ENCODE measurements around the gene SELE. TPM values are rescaled to one million over a fixed set of nuclear protein-coding genes. Genes with fewer than 3 reads are reported as not detected.

Gene SELE
- total RNA-seq, 4 donors from 2014 or later = 0.45 to 11.0 TPM; not detected in 2

DNA sequence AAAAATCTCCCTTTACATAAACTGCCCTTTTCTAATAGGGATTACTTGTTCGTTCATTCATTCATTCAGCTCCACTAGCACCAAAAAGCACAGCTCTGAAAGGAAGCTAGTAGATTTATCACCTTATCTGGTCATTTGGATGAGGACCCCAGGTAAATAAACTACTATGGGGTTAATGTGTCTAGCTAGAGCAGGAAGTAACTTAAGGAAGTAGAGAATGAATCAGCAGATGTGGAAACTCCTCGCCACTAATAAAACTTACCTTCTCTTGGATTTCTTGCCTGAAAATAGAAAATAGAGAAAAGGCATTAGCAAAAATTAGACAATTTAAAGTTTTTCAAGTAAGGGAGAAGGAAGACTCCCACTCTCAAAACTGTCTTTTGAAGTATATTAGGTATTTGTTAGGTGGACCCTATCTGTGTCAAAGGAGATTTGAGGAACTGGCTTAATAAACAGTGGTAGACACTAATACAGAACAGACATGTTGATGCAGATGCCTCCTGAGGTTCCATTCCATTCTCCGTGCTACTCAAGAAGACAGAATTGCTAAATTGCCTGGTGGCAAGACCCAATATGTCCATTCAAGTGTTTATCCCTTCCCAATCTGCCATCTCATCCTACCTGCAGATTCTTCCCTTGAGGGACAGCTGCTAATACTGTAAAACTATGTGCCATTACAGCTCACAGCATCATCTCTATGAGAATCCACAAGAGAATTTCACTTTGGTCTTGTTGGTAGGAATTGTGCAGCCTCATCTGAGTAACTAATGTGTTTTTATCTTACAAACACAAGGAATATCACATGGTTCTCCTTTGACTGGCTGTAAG lies 37.4 kb downstream of the SELE start:
- TF ChIP-seq EP300 (IDR thresholded peaks at IDR 0.05) (no peak), POLR2A (IDR thresholded peaks at IDR 0.05) (no peak), POLR2AphosphoS5 (IDR thresholded peaks at IDR 0.05) (no peak)
- TF ChIP-seq, protein P1, sequence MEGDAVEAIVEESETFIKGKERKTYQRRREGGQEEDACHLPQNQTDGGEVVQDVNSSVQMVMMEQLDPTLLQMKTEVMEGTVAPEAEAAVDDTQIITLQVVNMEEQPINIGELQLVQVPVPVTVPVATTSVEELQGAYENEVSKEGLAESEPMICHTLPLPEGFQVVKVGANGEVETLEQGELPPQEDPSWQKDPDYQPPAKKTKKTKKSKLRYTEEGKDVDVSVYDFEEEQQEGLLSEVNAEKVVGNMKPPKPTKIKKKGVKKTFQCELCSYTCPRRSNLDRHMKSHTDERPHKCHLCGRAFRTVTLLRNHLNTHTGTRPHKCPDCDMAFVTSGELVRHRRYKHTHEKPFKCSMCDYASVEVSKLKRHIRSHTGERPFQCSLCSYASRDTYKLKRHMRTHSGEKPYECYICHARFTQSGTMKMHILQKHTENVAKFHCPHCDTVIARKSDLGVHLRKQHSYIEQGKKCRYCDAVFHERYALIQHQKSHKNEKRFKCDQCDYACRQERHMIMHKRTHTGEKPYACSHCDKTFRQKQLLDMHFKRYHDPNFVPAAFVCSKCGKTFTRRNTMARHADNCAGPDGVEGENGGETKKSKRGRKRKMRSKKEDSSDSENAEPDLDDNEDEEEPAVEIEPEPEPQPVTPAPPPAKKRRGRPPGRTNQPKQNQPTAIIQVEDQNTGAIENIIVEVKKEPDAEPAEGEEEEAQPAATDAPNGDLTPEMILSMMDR (IDR thresholded peaks at IDR 0.05) = no peak
- no peak for ATAC-seq
- no peak overlapping the region for H3K27ac ChIP-seq
- H3K9me3 ChIP-seq = no peaks in the 10 kb centered on the region
- no peaks in the 10 kb centered on the region for H3K27me3 ChIP-seq
- 57 to 73% methylated on average over 2 to 3 of the region's 3 CpGs for WGBS, 2 donors (ENCODE audit: low coverage in 1 of 2)
- H3K36me3 ChIP-seq = no peaks in the 10 kb centered on the region
- no peak overlapping the region for H3K4me3 ChIP-seq
- H3K4me1 ChIP-seq = no peaks in the 10 kb centered on the region

DNA sequence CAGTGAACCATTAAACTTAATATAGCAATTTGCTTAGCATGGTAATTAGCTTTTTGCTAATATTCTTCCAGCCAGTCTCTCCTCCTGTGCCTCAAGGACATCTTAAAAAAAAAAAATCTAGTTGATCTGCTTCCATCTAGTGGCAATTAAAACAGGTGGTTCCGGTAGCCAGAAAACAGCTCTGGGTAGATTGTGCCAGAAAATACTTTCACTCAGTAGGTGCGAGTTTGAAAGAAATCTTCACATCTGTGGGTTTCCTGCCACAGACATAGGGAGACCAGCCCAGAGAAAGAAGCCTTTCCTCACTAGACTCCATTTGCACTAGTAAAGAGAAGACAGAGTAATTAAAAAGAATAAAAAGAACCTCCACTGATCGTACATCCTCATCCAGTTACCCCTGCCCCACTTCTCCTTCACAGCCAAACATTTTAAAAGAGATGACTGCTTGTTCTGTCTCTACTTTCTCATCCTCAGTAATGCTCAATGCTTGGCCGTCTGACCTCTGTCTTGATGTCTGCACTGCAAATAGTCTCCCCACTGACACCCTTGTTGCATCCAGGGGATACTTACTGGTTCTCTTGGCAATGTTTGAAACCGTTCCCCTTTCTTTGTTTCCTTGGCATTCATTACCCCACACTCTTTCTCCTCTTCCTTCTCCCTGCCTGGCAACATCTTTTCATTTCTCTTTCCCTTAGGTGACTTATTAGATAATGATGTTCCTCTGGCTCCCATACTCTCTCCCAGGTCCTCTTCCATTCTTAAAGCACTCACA lies 39.4 kb downstream of the SELE start:
- TF ChIP-seq POLR2A (IDR thresholded peaks at IDR 0.05) (no peak), POLR2AphosphoS5 (IDR thresholded peaks at IDR 0.05) (no peak), EP300 (IDR thresholded peaks at IDR 0.05) (no peak)
- TF ChIP-seq, protein P1 (IDR thresholded peaks at IDR 0.05) = no peak
- Histone ChIP-seq H3K27me3 (no peaks in the 10 kb centered on the region), H3K4me1 (no peaks in the 10 kb centered on the region), H3K4me3 (no peak overlapping the region), H3K27ac (no peak overlapping the region), H3K36me3 (no peaks in the 10 kb centered on the region), H3K9me3 (no peaks in the 10 kb centered on the region)
- ATAC-seq = no peak
- 56 to 62% methylated on average over 2 to 5 of the region's 5 CpGs for WGBS, 2 donors (ENCODE audit: low coverage in 1 of 2)

DNA sequence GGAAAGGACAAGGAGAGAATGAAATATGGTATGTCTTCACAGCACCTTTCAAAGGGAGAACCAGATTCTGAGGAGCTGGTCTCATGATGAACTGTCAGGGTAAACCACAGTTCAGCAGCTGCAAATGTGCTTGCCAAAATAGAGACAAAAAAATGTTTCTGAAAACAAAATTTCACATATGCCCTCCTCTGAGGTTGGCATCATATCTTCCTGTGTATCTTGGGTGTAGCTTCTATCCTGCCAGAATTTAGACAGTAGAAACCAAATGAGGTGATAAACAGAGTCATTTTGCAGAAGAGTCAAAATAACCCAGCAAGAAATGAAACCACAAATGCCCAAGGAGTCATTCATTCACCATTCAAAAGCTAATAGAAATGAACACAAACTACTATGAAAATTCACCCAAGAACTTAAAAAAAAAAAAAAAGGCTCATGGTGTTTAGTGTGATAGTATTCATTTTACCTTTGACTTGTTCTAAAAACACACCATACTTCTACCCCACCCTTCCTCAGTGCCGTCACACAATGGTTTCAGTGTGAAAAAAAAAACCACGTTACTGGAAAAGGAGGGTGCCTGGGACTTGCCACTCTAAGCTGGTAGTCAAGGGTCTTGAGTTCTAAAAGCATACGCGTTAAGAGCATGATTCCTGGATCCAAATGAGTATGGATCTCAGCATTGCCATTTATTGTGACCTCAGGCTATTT lies 41.0 kb downstream of the SELE start:
- 72 to 89% methylated on average over 4 of the region's 4 CpGs for WGBS, 2 donors (ENCODE audit: low coverage in 1 of 2)
- Histone ChIP-seq H3K27ac (no peak overlapping the region), H3K9me3 (no peaks in the 10 kb centered on the region), H3K4me3 (no peak overlapping the region), H3K36me3 (no peaks in the 10 kb centered on the region), H3K4me1 (no peaks in the 10 kb centered on the region), H3K27me3 (no peaks in the 10 kb centered on the region)
- TF ChIP-seq EP300 (IDR thresholded peaks at IDR 0.05) = no peak
- TF ChIP-seq, protein P1 (IDR thresholded peaks at IDR 0.05) = no peak
- ATAC-seq = no peak

DNA sequence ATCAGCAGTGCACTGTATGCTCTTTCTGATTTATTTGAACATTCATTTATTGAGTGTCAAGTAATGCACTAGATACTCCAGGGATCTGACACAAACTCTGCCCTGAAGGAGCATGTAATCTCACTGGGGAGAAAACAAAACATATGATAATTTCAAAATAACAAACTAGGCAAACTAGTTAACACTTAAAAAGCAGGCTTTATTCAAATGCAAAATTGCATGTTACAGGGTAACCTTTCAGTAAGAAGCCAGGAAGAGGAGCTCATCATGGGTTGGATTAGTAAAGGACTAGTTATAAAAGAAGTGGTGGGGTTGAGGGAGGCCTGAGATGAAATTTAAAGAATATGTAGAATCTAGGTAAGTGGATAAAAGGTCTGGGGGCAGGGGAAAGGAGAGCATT lies 43.4 kb downstream of the SELE start:
- Histone ChIP-seq H3K4me3 (no peak overlapping the region), H3K36me3 (no peaks in the 10 kb centered on the region), H3K27me3 (no peaks in the 10 kb centered on the region), H3K27ac (no peak overlapping the region), H3K4me1 (no peaks in the 10 kb centered on the region), H3K9me3 (no peaks in the 10 kb centered on the region)
- ATAC-seq = no peak
- TF ChIP-seq POLR2AphosphoS5 (IDR thresholded peaks at IDR 0.05) (no peak), POLR2A (IDR thresholded peaks at IDR 0.05) (no peak), EP300 (IDR thresholded peaks at IDR 0.05) (no peak)
- TF ChIP-seq, protein P1 (IDR thresholded peaks at IDR 0.05) = no peak
